HepG2 (cell line): ENCODE results near the gene HOPX. TPM values are rescaled to one million over a fixed set of nuclear protein-coding genes. Genes with fewer than 3 reads are reported as not detected.

Experiments
- ATAC-seq: fragments of 200-7000 bp; cut with Tn5 transposase; 3 replicates; pipeline ENCODE4 v1.9.1; 2020; ENCODE audit warnings: mild to moderate bottlenecking, moderate library complexity
- BruUV-seq: library from RNA; stranded (reverse); fragments of 400-500 nt; replicated peaks from 2 replicates; lab custom pipeline; 2021; lab: Mats Ljungman, UMichigan
- CTCF ChIA-PET: fragments of 300-600 bp; formaldehyde crosslinking; extraction: SDS; loops from one replicate; lab custom pipeline; 2021; ENCODE audit warnings: low total read pairs, inconsistent platforms, low intra/inter-chr PET ratio; lab: Yijun Ruan, JAX
- POLR2A ChIA-PET: fragments of 350-600 bp; sonication (Branson Sonifier 250); formaldehyde crosslinking; loops from one replicate; lab custom pipeline; 2020; ENCODE audit warnings: antibody characterized with exemption, inconsistent platforms; lab: Yijun Ruan, JAX
- DNase-seq: peaks from one replicate; pipeline ENCODE4 v3.0.0-alpha.2; 2015; ENCODE audit warnings: low spot score
- FAIRE-seq: peaks from 3 replicates; lab custom pipeline; 2011; peaks lifted over from hg19 to GRCh38; lab: Jason Lieb, UNC
- H2AFZ ChIP-seq: one replicate; pipeline ENCODE4 v1.6.1; 2011; ENCODE audit warnings: low read length, inconsistent platforms
- H3K27ac ChIP-seq: fragments of 300-600 bp; 3 replicates; pipeline ENCODE4 v1.8.0; 2011; ENCODE audit warnings: mixed run types, mild to moderate bottlenecking, mixed read lengths, low read length, inconsistent platforms; ENCODE audit not compliant: insufficient read depth; ENCODE audit errors: extremely low read length
- H3K27me3 ChIP-seq, 2 experiments: fragments of 200-600 bp in 1 of 2; 2 replicates in 1 of 2; 3 replicates in 1 of 2; pipeline versions ENCODE4 v1.6.0 to v1.8.0; 2011; ENCODE audit warnings: low read length in 2 of 2, mild to moderate bottlenecking in 2 of 2, moderate library complexity in 2 of 2, inconsistent platforms in 1 of 2; ENCODE audit not compliant: insufficient read depth in 2 of 2, control insufficient read depth in 1 of 2
- H3K36me3 ChIP-seq, 2 experiments: fragments of 200-600 bp in 1 of 2; replicated peaks in 1 of 2; 2 replicates in 1 of 2; 3 replicates in 1 of 2; pipeline versions ENCODE4 v1.5.1 to v1.8.0; 2011; ENCODE audit warnings: low read length in 2 of 2, inconsistent platforms in 1 of 2; ENCODE audit not compliant: insufficient read depth in 2 of 2, control insufficient read depth in 1 of 2
- H3K4me1 ChIP-seq: 2 replicates; pipeline ENCODE4 v1.5.1; 2012; ENCODE audit warnings: low read length, inconsistent platforms; ENCODE audit not compliant: insufficient read depth
- H3K4me2 ChIP-seq: 2 replicates; pipeline ENCODE4 v1.6.0; 2011; ENCODE audit warnings: low read depth, low read length, inconsistent platforms
- H3K4me3 ChIP-seq, 3 experiments: fragments of 200-600 bp in 1 of 3; sonication (generic), shearing (Covaris generic) in 1 of 3; replicated peaks in 1 of 3; 2 replicates each; pipeline ENCODE4 v1.5.1; 2011 to 2016; ENCODE audit warnings: low read length in 3 of 3, inconsistent platforms in 2 of 3, low read depth in 2 of 3, mild to moderate bottlenecking in 2 of 3, control low read depth in 1 of 3, mixed read lengths in 1 of 3; ENCODE audit not compliant: insufficient read depth in 1 of 3
- H3K79me2 ChIP-seq: one replicate; pipeline ENCODE4 v1.6.1; 2011; ENCODE audit warnings: low read length, inconsistent platforms; ENCODE audit not compliant: insufficient read depth
- H3K9ac ChIP-seq: 2 replicates; pipeline ENCODE4 v1.6.0; 2011; ENCODE audit warnings: mild to moderate bottlenecking, low read depth, low read length, inconsistent platforms; ENCODE audit not compliant: insufficient read depth
- H3K9me3 ChIP-seq: 2 replicates; pipeline ENCODE4 v1.5.1; 2012; ENCODE audit warnings: mild to moderate bottlenecking, low read length
- H4K20me1 ChIP-seq: 2 replicates; pipeline ENCODE4 v1.6.0; 2011; ENCODE audit warnings: inconsistent platforms, mild to moderate bottlenecking, low read length, moderate library complexity; ENCODE audit not compliant: insufficient read depth
- CHD2 ChIP-seq: IDR thresholded peaks from 2 replicates; pipeline ENCODE4 v1.6.1; 2011; ENCODE audit warnings: low read depth, low read length, improper control_type of control experiment
- EHMT2 ChIP-seq: fragments of 200-600 bp; sonication (generic); IDR thresholded peaks from 2 replicates; pipeline ENCODE4 v1.7.0; 2017; ENCODE audit warnings: antibody characterized with exemption, low read depth, low read length, borderline replicate concordance
- FIP1L1 ChIP-seq: fragments of 200-400 bp; formaldehyde crosslinking; IDR thresholded peaks from 2 replicates; pipeline ENCODE4 v1.6.1; 2018; ENCODE audit warnings: low read depth, mild to moderate bottlenecking, low read length, moderate library complexity, borderline replicate concordance; ENCODE audit not compliant: insufficient read depth
- FOXC1 ChIP-seq: sonication (generic); formaldehyde crosslinking; IDR thresholded peaks from 2 replicates; pipeline ENCODE4 v1.8.0; 2022; ENCODE audit warnings: mild to moderate bottlenecking, missing genetic modification reagents, borderline replicate concordance
- PLRG1 ChIP-seq: fragments of 450-650 bp; conservative IDR thresholded peaks from 2 replicates; pipeline ENCODE4 v1.6.1; 2016
- ZFP36L2 ChIP-seq: sonication (generic); formaldehyde crosslinking; IDR thresholded peaks from 2 replicates; pipeline ENCODE4 v1.4.0; 2020; ENCODE audit warnings: missing genetic modification reagents
- ZNF3 ChIP-seq: IDR thresholded peaks from 2 replicates; pipeline ENCODE4 v1.7.0; 2017; ENCODE audit warnings: inconsistent platforms
- ZNF432 ChIP-seq: sonication (generic); formaldehyde crosslinking; IDR thresholded peaks from 2 replicates; pipeline ENCODE4 v1.5.0; 2020; ENCODE audit warnings: missing genetic modification reagents, mild to moderate bottlenecking, borderline replicate concordance
- ZNF546 ChIP-seq: sonication (generic); formaldehyde crosslinking; conservative IDR thresholded peaks from 2 replicates; pipeline ENCODE4 v1.8.1; 2023; ENCODE audit warnings: mild to moderate bottlenecking, missing genetic modification reagents
- ZSCAN20 ChIP-seq: sonication (generic); formaldehyde crosslinking; IDR thresholded peaks from 2 replicates; pipeline ENCODE4 v1.4.0; 2020; ENCODE audit warnings: missing genetic modification reagents, mild to moderate bottlenecking, borderline replicate concordance
- ZSCAN22 ChIP-seq: sonication (generic); formaldehyde crosslinking; IDR thresholded peaks from 2 replicates; pipeline ENCODE4 v1.4.0; 2020; ENCODE audit warnings: mild to moderate bottlenecking, missing genetic modification reagents
- WGBS: methylation state at CpG from one replicate; pipeline ENCODE4 v1.1.6; 2017; ENCODE audit warnings: low lambda C conversion rate; 5-methylcytosine and 5-hydroxymethylcytosine counted together
- in situ Hi-C: cut with HindIII; loops from 2 replicates; pipeline ENCODE4 v1.10.0; 2017; ENCODE audit warnings: low pct_unique_long_range_greater_than_20kb; ENCODE audit not compliant: extremely low pct_ligation_motif_present
- intact Hi-C: fragments of 100-400 bp; cut with micrococcal nuclease; formaldehyde crosslinking; loops from one replicate; pipeline ENCODE4 v1.10.0; 2022; ENCODE audit not compliant: unreplicated experiment
- polyA plus RNA-seq, 8 experiments: library from polyadenylated mRNA; depleted of rRNA in 3 of 8; stranded (reverse) in 7 of 8; unstranded in 1 of 8; fragments of >200 nt; fragmentation: Illumina TruSeq in 4 of 8; extraction: Trizol in 4 of 8; gene quantifications; 2 replicates each; pipeline versions ENCODE4 v1.2.1 to v1.2.3, GENCODE V29; 2011 to 2016; ENCODE audit warnings: low read depth in 4 of 8, missing spikeins in 1 of 8, mixed read lengths in 1 of 8; ENCODE audit not compliant: insufficient read depth in 1 of 8
- total RNA-seq, 5 experiments: library from RNA; depleted of rRNA; stranded (reverse); fragments of >200 nt; fragmentation: Illumina TruSeq; extraction: Trizol; gene quantifications; 2 replicates each; pipeline ENCODE4 v1.2.3, GENCODE V29; 2016; ENCODE audit warnings: low read depth in 1 of 5
- TF ChIP-seq, protein P1 (sequence below): sonication (generic); formaldehyde crosslinking; conservative IDR thresholded peaks from 2 replicates; pipeline ENCODE4 v1.4.0; 2020; ENCODE audit warnings: missing genetic modification reagents
- TF ChIP-seq, protein P2 (sequence below): IDR thresholded peaks from 2 replicates; pipeline ENCODE4 v1.6.1; 2016; ENCODE audit warnings: missing biosample characterization, missing genetic modification reagents, low read depth
- TF ChIP-seq, protein P3 (sequence below): sonication (generic); formaldehyde crosslinking; IDR thresholded peaks from 2 replicates; pipeline ENCODE4 v1.4.0; 2020; ENCODE audit warnings: mild to moderate bottlenecking, missing genetic modification reagents

Gene HOPX
- total and polyA plus RNA-seq, 2 of the 13 experiments (the other 11 are each of a cell fraction or from before 2014, with no cell fraction given), result not detected

DNA sequence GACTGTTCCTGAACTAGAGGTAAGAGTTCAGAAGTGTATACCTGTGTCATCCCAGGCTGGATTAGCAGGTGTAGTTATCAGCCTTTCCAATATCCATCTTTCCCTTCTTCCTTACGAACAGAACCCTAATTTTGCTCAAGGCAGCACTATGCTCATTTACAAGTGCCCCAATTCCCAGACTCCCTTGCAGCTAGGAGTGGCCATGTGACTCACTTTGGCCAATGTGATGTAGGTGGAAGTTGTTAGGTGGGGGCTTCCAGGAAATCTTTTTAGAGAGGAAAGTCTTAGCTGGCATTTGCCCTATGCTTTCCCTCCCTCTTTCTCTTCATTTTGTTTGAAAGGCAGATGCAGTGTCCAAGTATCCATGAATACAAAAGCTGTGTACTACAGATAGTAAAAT is 34.8 kb downstream of the HOPX start:
- Histone ChIP-seq H3K9me3 (no peaks in the 10 kb centered on the region), H3K27ac (no peak overlapping the region), H4K20me1 (no peaks in the 10 kb centered on the region), H3K4me2 (no peak overlapping the region), H3K27me3 (peaks cover 0 to 6% of the 10 kb centered on the region in 2 experiments; a peak in 2 of 5 replicates), H3K9ac (no peak overlapping the region), H2AFZ (no peak overlapping the region), H3K4me3 (no peak overlapping the region), H3K4me1 (no peaks in the 10 kb centered on the region), H3K79me2 (no peaks in the 10 kb centered on the region), H3K36me3 (no peaks in the 10 kb centered on the region)
- no peak for ATAC-seq
- ChIA-PET CTCF (no interaction called here), POLR2A (no interaction called here)
- DNase-seq, result no peak
- intact Hi-C loops, result no loop called here
- TF ChIP-seq EHMT2 (no peak), ZNF546 (CRISPR knock-in tag) (no peak), PLRG1 (no peak), ZFP36L2 (CRISPR knock-in tag) (no peak), ZNF3 (CRISPR knock-in tag) (no peak), CHD2 (no peak), FIP1L1 (no peak), ZSCAN20 (CRISPR knock-in tag) (no peak), ZSCAN22 (CRISPR knock-in tag) (no peak), ZNF432 (CRISPR knock-in tag) (no peak), FOXC1 (CRISPR knock-in tag) (no peak)
- TF ChIP-seq, protein P1, sequence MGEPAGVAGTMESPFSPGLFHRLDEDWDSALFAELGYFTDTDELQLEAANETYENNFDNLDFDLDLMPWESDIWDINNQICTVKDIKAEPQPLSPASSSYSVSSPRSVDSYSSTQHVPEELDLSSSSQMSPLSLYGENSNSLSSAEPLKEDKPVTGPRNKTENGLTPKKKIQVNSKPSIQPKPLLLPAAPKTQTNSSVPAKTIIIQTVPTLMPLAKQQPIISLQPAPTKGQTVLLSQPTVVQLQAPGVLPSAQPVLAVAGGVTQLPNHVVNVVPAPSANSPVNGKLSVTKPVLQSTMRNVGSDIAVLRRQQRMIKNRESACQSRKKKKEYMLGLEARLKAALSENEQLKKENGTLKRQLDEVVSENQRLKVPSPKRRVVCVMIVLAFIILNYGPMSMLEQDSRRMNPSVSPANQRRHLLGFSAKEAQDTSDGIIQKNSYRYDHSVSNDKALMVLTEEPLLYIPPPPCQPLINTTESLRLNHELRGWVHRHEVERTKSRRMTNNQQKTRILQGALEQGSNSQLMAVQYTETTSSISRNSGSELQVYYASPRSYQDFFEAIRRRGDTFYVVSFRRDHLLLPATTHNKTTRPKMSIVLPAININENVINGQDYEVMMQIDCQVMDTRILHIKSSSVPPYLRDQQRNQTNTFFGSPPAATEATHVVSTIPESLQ (CRISPR knock-in tag), result no peak
- TF ChIP-seq, protein P2, sequence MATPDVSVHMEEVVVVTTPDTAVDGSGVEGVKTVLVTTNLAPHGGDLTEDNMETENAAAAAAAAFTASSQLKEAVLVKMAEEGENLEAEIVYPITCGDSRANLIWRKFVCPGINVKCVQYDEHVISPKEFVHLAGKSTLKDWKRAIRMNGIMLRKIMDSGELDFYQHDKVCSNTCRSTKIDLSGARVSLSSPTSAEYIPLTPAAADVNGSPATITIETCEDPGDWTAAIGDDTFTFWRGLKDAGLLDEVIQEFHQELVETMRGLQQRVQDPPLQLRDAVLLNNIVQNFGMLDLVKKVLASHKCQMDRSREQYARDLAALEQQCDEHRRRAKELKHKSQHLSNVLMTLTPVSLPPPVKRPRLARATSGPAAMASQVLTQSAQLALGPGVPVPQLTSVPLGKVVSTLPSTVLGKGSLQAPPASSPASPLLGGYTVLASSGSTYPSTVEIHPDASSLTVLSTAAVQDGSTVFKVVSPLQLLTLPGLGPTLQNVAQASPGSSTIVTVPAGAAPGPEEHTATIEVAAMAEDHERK (CRISPR knock-in tag), result no peak
- TF ChIP-seq, protein P3, sequence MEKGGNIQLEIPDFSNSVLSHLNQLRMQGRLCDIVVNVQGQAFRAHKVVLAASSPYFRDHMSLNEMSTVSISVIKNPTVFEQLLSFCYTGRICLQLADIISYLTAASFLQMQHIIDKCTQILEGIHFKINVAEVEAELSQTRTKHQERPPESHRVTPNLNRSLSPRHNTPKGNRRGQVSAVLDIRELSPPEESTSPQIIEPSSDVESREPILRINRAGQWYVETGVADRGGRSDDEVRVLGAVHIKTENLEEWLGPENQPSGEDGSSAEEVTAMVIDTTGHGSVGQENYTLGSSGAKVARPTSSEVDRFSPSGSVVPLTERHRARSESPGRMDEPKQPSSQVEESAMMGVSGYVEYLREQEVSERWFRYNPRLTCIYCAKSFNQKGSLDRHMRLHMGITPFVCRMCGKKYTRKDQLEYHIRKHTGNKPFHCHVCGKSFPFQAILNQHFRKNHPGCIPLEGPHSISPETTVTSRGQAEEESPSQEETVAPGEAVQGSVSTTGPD (CRISPR knock-in tag), result no peak
- FAIRE-seq, result no peak
- in situ Hi-C loops, result no loop called here
- BruUV-seq, result no TSS peak
- WGBS, result 0% methylated on average over 1 of the region's 1 CpG
